A549 (cell line): ENCODE data around the gene CSTPP1. TPM values are rescaled to one million over a fixed set of nuclear protein-coding genes. Genes with fewer than 3 reads are reported as not detected.
A peak's percentile ranks its signal among the peaks of the same experiment; 100 is the strongest.

ENCODE experiments used
- ATAC-seq, 2 experiments: fragments of 200-7000 bp in 1 of 2; fragments of >200 bp in 1 of 2; cut with Nextera tagmentation in 1 of 2; cut with Tn5 transposase in 1 of 2; 3 replicates each; pipeline versions ENCODE4 v1.8.0 to v1.9.1; 2018 to 2020; ENCODE audit warnings: mild to moderate bottlenecking in 1 of 2, moderate library complexity in 1 of 2
- CTCF ChIA-PET: fragments of 300-600 bp; sonication (Branson Sonifier 250); formaldehyde crosslinking; extraction: SDS; loops from one replicate; lab custom pipeline; 2021; ENCODE audit warnings: antibody characterized with exemption, inconsistent platforms; lab: Yijun Ruan, JAX
- POLR2A ChIA-PET: fragments of 350-600 bp; formaldehyde crosslinking; extraction: SDS; loops from one replicate; lab custom pipeline; 2021; ENCODE audit warnings: antibody characterized with exemption, inconsistent platforms; lab: Yijun Ruan, JAX
- DNase-seq, 2 experiments: peaks; one replicate each; pipeline versions ENCODE4 v3.0.0 to v3.0.0-alpha.2; 2011 to 2016; ENCODE audit warnings: low read depth in 1 of 2, low spot score in 1 of 2
- FAIRE-seq: peaks from 2 replicates; lab custom pipeline; 2011; peaks lifted over from hg19 to GRCh38; lab: Jason Lieb, UNC
- H3K27ac ChIP-seq, 2 experiments: fragments of >200 bp; sonication (Bioruptor Twin); formaldehyde crosslinking; 3 replicates each; pipeline ENCODE4 v1.5.1; 2016 to 2017
- H3K4me1 ChIP-seq: fragments of >200 bp; sonication (Bioruptor Twin); formaldehyde crosslinking; 3 replicates; pipeline ENCODE4 v1.6.1; 2016
- H3K4me2 ChIP-seq: fragments of >200 bp; sonication (Bioruptor Twin); formaldehyde crosslinking; 3 replicates; pipeline ENCODE4 v1.6.1; 2016
- H3K4me3 ChIP-seq: fragments of >200 bp; sonication (Bioruptor Twin); formaldehyde crosslinking; 3 replicates; pipeline ENCODE4 v1.5.1; 2016
- H3K9me3 ChIP-seq: fragments of >200 bp; sonication (Bioruptor Twin); formaldehyde crosslinking; 3 replicates; pipeline ENCODE4 v1.6.1; 2016
- CBX8 ChIP-seq: fragments of 200-600 bp; sonication (generic); IDR thresholded peaks from 2 replicates; pipeline ENCODE4 v1.6.1; 2016
- CHD2 ChIP-seq: fragments of 150-350 bp; IDR thresholded peaks from 2 replicates; pipeline ENCODE4 v1.6.1; 2014; ENCODE audit warnings: low read length; ENCODE audit not compliant: partially characterized antibody
- E2F6 ChIP-seq: IDR thresholded peaks from 2 replicates; pipeline ENCODE4 v1.6.1; 2012; ENCODE audit warnings: low read depth, borderline replicate concordance
- ESRRA ChIP-seq: fragments of 150-350 bp; IDR thresholded peaks from 2 replicates; pipeline ENCODE4 v1.6.1; 2014; ENCODE audit warnings: mild to moderate bottlenecking, low read length, borderline replicate concordance
- GATA3 ChIP-seq: IDR thresholded peaks from 2 replicates; pipeline ENCODE4 v1.6.1; 2012; ENCODE audit warnings: borderline replicate concordance
- HDAC2 ChIP-seq: fragments of 200-600 bp; sonication (generic); IDR thresholded peaks from 2 replicates; pipeline ENCODE4 v1.6.1; 2016
- HOXA7 ChIP-seq: fragments of 250-450 bp; sonication (Bioruptor Pico); IDR thresholded peaks from 2 replicates; pipeline ENCODE4 v1.5.0; 2020; ENCODE audit warnings: mild to moderate bottlenecking, moderate library complexity
- HOXB5 ChIP-seq: fragments of 250-450 bp; sonication (Bioruptor Pico); IDR thresholded peaks from 2 replicates; pipeline ENCODE4 v1.5.0; 2020; ENCODE audit warnings: mild to moderate bottlenecking, moderate library complexity
- JUNB ChIP-seq: fragments of >200 bp; sonication (Bioruptor Twin); formaldehyde crosslinking; IDR thresholded peaks from 2 replicates; pipeline ENCODE4 v1.6.1; 2016
- KDM1A ChIP-seq: fragments of 200-600 bp; sonication (generic); IDR thresholded peaks from 2 replicates; pipeline ENCODE4 v1.6.1; 2016; ENCODE audit warnings: low read depth, mild to moderate bottlenecking
- MYC ChIP-seq: IDR thresholded peaks from 2 replicates; pipeline ENCODE4 v1.6.1; 2012; ENCODE audit warnings: mild to moderate bottlenecking, inconsistent platforms, low read length, improper control_type of control experiment, borderline replicate concordance
- NFE2L2 ChIP-seq: fragments of 150-350 bp; conservative IDR thresholded peaks from 2 replicates; pipeline ENCODE4 v1.6.1; 2014; ENCODE audit warnings: low read length
- PHF8 ChIP-seq: fragments of 200-600 bp; sonication (generic); IDR thresholded peaks from 2 replicates; pipeline ENCODE4 v1.6.1; 2016; ENCODE audit warnings: low read depth, mild to moderate bottlenecking, antibody characterized with exemption, moderate library complexity, borderline replicate concordance
- POLR2AphosphoS2 ChIP-seq: conservative IDR thresholded peaks from 2 replicates; pipeline ENCODE4 v1.6.1; 2012; ENCODE audit warnings: low read length, improper control_type of control experiment, inconsistent platforms
- RAD21 ChIP-seq, 2 experiments: fragments of >200 bp in 1 of 2; sonication (Bioruptor Twin) in 1 of 2; formaldehyde crosslinking in 1 of 2; IDR thresholded peaks in 1 of 2; conservative IDR thresholded peaks in 1 of 2; 2 replicates in 1 of 2; 3 replicates in 1 of 2; pipeline ENCODE4 v1.6.1; 2012 to 2018; ENCODE audit warnings: inconsistent platforms in 1 of 2
- RARB ChIP-seq: fragments of 250-450 bp; sonication (Bioruptor Pico); IDR thresholded peaks from 2 replicates; pipeline ENCODE4 v1.8.0; 2021; ENCODE audit warnings: mild to moderate bottlenecking, moderate library complexity
- RFX5 ChIP-seq: fragments of 450-650 bp; IDR thresholded peaks from 2 replicates; pipeline ENCODE4 v1.7.1; 2014; ENCODE audit warnings: antibody characterized with exemption, mild to moderate bottlenecking, moderate library complexity
- RNF2 ChIP-seq: fragments of 200-600 bp; sonication (generic); IDR thresholded peaks from 2 replicates; pipeline ENCODE4 v1.6.1; 2016; ENCODE audit warnings: low read depth, mild to moderate bottlenecking, antibody characterized with exemption, moderate library complexity, borderline replicate concordance
- SMC3 ChIP-seq: fragments of >200 bp; sonication (Bioruptor Twin); formaldehyde crosslinking; IDR thresholded peaks from 3 replicates; pipeline ENCODE4 v1.6.1; 2018; ENCODE audit warnings: inconsistent platforms
- TP53 ChIP-seq: fragments of 250-450 bp; sonication (Bioruptor Pico); IDR thresholded peaks from 2 replicates; pipeline ENCODE4 v1.5.0; 2021; ENCODE audit warnings: mild to moderate bottlenecking, moderate library complexity
- ZNF302 ChIP-seq: fragments of 250-450 bp; sonication (Bioruptor Pico); IDR thresholded peaks from 2 replicates; pipeline ENCODE4 v1.9.0; 2021; ENCODE audit warnings: inconsistent platforms, mild to moderate bottlenecking, moderate library complexity
- ZSCAN20 ChIP-seq: fragments of 250-450 bp; sonication (Bioruptor Pico); IDR thresholded peaks from 2 replicates; pipeline ENCODE4 v1.8.0; 2022; ENCODE audit warnings: mild to moderate bottlenecking, moderate library complexity
- WGBS: methylation state at CpG from one replicate; pipeline ENCODE4 v1.1.6; 2017; ENCODE audit errors: missing lambda C conversion rate; 5-methylcytosine and 5-hydroxymethylcytosine counted together
- polyA plus RNA-seq, 4 experiments: library from polyadenylated mRNA; depleted of rRNA in 3 of 4; stranded (reverse); fragments of >200 nt; fragmentation: RNase III in 1 of 4; extraction: RNeasy Plus Mini Kit Qiagen cat#74134 plus additional on column Dnase treatment in 1 of 4; gene quantifications; 2 replicates in 3 of 4; 3 replicates in 1 of 4; pipeline ENCODE4 v1.2.3, GENCODE V29; 2011 to 2017
- TF ChIP-seq, protein P1 (sequence below): fragments of 250-450 bp; sonication (Bioruptor Pico); IDR thresholded peaks from 2 replicates; pipeline ENCODE4 v1.5.0; 2021; ENCODE audit warnings: mild to moderate bottlenecking, moderate library complexity, borderline replicate concordance
- TF ChIP-seq, protein P2 (sequence below): fragments of 150-350 bp; IDR thresholded peaks from 2 replicates; pipeline ENCODE4 v1.6.1; 2014; ENCODE audit warnings: low read depth, mild to moderate bottlenecking, low read length
- TF ChIP-seq, protein P3 (sequence below): IDR thresholded peaks from 2 replicates; pipeline ENCODE4 v1.6.1; 2012

The CSTPP1 gene
- polyA plus RNA-seq, 2 of the 4 experiments (the other 2 are of a cell fraction): 31.5 to 34.5 TPM

DNA sequence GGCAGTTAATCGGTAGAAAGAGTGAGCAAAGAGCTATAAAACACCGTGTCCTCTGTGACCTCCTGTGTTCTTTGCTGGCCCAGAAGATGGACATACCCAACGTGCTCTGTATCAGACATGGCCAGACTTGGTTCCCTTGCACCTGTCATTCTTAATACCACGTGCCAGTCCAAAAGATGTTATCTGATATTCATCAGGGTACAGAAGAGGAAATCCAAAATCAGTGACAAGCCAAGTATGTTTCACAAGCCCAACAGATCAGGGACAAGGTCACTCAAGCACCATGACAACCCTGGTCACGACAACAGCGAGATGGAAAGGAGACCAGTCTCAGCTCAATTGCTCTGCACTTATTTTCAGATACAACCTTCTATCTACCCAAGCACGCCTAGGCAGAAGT is 21.7 kb upstream of the CSTPP1 start:
- POLR2A ChIA-PET: no interaction called here
- WGBS: 91% methylated on average over 7 of the region's 7 CpGs
- FAIRE-seq (no peak), ATAC-seq (no peak), DNase-seq (no peak)
- Histone ChIP-seq H3K9me3 (no peaks in the 10 kb centered on the region), H3K4me1 (peaks cover 8% of the 10 kb centered on the region), H3K27ac (no peak overlapping the region), H3K4me3 (no peak overlapping the region), H3K4me2 (no peak overlapping the region)
- no peak for TF ChIP-seq ZSCAN20 (CRISPR knock-in tag)
- CTCF ChIA-PET: interaction anchor here (0.7 to 8.2 kb wide), 7 partner anchors 17 to 938 kb away, joined by 3 to 103 read pairs (median 3); no protein-coding TSS in a partner anchor

GRCh38 chr11:46916286-46917108 is 20.1 kb upstream of the CSTPP1 start:
- CTCF ChIA-PET: interaction anchor here (0.6 to 8.2 kb wide), 22 partner anchors 9 to 444 kb away, joined by 3 to 103 read pairs (median 3); partner anchors contain the start of gene CSTPP1
- Histone ChIP-seq H3K4me2 (peak overlapping the region; percentile 96), H3K9me3 (no peaks in the 10 kb centered on the region), H3K27ac (peak overlapping the region; percentile 68 to 85), H3K4me3 (peak overlapping the region; percentile 55), H3K4me1 (peaks cover 21% of the 10 kb centered on the region)
- 29% methylated on average over 24 of the region's 24 CpGs for WGBS
- peak; percentile 69 to 85 for ATAC-seq
- TF ChIP-seq, protein P1, sequence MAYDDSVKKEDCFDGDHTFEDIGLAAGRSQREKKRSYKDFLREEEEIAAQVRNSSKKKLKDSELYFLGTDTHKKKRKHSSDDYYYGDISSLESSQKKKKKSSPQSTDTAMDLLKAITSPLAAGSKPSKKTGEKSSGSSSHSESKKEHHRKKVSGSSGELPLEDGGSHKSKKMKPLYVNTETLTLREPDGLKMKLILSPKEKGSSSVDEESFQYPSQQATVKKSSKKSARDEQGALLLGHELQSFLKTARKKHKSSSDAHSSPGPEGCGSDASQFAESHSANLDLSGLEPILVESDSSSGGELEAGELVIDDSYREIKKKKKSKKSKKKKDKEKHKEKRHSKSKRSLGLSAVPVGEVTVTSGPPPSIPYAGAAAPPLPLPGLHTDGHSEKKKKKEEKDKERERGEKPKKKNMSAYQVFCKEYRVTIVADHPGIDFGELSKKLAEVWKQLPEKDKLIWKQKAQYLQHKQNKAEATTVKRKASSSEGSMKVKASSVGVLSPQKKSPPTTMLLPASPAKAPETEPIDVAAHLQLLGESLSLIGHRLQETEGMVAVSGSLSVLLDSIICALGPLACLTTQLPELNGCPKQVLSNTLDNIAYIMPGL (CRISPR knock-in tag): no peak
- no peak for TF ChIP-seq HOXB5 (CRISPR knock-in tag)
- TF ChIP-seq CBX8: no peak
- no peak for TF ChIP-seq RNF2
- no peak for TF ChIP-seq CHD2
- no peak for TF ChIP-seq HDAC2
- no peak for TF ChIP-seq HOXA7 (CRISPR knock-in tag)
- no peak for TF ChIP-seq RFX5
- no peak for TF ChIP-seq JUNB
- TF ChIP-seq PHF8: no peak
- TF ChIP-seq E2F6: 0 out of 2 replicates have a peak, but pooled peaks have one; percentile 17
- TF ChIP-seq, protein P2, sequence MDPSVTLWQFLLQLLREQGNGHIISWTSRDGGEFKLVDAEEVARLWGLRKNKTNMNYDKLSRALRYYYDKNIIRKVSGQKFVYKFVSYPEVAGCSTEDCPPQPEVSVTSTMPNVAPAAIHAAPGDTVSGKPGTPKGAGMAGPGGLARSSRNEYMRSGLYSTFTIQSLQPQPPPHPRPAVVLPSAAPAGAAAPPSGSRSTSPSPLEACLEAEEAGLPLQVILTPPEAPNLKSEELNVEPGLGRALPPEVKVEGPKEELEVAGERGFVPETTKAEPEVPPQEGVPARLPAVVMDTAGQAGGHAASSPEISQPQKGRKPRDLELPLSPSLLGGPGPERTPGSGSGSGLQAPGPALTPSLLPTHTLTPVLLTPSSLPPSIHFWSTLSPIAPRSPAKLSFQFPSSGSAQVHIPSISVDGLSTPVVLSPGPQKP: no peak
- no peak for TF ChIP-seq MYC
- no peak for TF ChIP-seq POLR2AphosphoS2
- peak; percentile 24; the same call in 1 of the 3 replicates for TF ChIP-seq SMC3
- TF ChIP-seq, protein P3, sequence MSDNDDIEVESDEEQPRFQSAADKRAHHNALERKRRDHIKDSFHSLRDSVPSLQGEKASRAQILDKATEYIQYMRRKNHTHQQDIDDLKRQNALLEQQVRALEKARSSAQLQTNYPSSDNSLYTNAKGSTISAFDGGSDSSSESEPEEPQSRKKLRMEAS: peak; percentile 66
- no peak for TF ChIP-seq TP53
- TF ChIP-seq GATA3: no peak
- no peak for TF ChIP-seq KDM1A
- no peak for TF ChIP-seq NFE2L2
- no peak for TF ChIP-seq ESRRA
- TF ChIP-seq ZNF302 (CRISPR knock-in tag): no peak
- no peak for TF ChIP-seq RARB
- peak in 1 of 2 experiments; percentile 17; a peak in 2 of 5 replicates for TF ChIP-seq RAD21 (conservative IDR thresholded peaks at IDR 0.05 in 1 of 2, IDR thresholded peaks at IDR 0.05 in 1 of 2)
- POLR2A ChIA-PET: interaction anchor here (0.6 to 1.4 kb wide), 4 partner anchors 20 to 611 kb away, joined by 3 to 4 read pairs (median 3); partner anchors contain the start of gene CSTPP1
- no peak for FAIRE-seq
- peak; percentile 66 to 94 for DNase-seq
